Activated CD4-positive, CD25-positive, alpha-beta regulatory T cell treated with anti-CD3 and anti-CD28 coated beads, Interleukin-2, amount 50 U/mL, for 24 hours (primary cell): Measurements from ENCODE around the gene RAX.
A peak's percentile ranks its signal among the peaks of the same experiment; 100 is the strongest.

Experiments used
- ATAC-seq, 2 donors: fragments of 150-1000 bp; cut with Tn5 transposase; one replicate each; pipeline ENCODE4 v1.10.0; 2021; ENCODE audit warnings: mild to moderate bottlenecking in 1 of 2, moderate library complexity in 1 of 2

The RAX gene

GRCh38 chr18:59272891-59273758 is at the start of gene RAX:
Gene RAX (minus strand): TSS chr18:59273454. CDS start chr18:59273206, 248 bp downstream.
- ATAC-seq, result peak; percentile 19 to 42

DNA sequence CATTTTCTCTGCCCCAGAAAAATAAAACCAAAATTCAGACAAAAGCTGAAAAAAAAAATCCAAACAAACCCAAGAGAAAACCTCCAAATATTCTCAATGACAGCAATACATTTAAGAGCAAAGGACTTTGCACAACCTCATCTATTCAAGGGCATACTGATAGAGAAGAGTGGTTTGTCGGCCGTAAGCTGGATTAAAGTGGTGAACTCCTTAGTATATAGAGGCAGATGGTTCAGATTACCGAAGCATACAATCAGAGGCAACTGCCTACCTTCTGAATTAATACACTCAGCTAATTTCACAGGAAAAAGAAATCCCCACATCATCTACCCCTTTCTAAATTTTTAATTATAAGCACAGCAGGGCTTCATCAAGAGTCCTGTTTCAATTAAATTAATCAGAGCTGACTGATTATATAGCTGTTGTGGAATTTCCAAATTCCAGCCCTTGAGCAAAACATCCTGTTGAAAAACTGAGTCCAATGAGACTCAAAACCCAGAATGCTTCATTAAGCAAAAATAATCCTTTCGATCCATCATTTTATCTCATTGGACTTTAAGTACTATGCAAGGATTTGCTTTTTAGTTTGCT is 45.3 kb upstream of the RAX start, which contains the start of gene CPLX4:
Gene CPLX4, minus strand, starts transcription at position 190 of the 591 bp plus-strand sequence. Its CDS starts 187 bp downstream, at position 3.
- ATAC-seq, result no peak

GRCh38 chr18:59311631-59312030 is 38.4 kb upstream of the RAX start:
- no peak for ATAC-seq

DNA sequence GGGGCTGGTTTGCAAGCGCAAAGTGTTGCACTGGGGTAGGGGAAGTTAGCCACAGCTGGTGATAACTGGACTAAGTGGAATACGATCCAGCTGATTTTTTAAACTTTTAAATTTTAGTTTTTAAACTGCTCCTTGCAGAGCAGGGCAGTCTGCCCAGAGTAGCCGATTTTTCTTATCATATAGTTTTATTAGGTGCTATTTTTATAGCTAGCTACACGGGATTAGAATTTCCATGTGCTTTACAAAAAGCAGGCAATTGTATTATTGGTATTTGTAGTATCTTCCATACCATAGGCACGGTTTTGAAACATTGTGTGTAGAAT is 35.6 kb upstream of the RAX start:
- ATAC-seq, result no peak

DNA sequence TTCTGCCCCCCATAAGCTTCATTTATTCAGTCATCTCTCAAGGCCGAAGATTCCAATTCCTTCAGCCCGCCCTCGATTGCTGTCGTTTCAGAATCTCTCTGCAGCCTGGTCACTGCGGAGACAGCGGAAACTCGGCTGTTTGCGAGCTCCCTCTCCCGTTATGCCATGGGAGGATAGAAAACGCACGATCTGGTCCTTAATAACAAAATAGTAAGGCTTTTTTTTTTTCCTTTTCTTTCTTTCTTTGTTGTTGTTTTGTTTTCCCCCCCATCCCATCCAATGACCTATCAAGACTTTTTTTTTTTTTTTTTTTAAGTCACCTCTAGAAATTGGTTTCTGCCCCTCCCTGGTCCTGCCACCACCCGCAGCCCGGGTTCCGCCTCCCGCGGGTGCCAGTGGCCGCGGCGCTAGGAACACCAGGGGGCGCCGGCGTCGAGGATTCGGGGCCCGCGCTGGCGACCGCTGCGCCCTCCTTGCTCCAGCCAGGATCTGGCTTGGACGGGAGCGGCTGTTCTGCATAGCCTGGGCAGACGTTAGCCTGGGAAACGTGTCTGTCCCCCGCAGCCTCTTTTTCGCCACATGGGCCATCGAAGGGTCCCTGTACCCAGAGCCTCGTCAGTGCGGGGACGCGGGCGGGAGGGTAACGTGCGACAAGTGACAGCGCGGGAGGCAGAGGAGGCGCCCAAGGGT is 35.1 kb upstream of the RAX start:
- ATAC-seq, result peak; percentile 80 to 88

GRCh38 chr18:59306640-59307039 is 33.4 kb upstream of the RAX start:
- ATAC-seq, result no peak

DNA sequence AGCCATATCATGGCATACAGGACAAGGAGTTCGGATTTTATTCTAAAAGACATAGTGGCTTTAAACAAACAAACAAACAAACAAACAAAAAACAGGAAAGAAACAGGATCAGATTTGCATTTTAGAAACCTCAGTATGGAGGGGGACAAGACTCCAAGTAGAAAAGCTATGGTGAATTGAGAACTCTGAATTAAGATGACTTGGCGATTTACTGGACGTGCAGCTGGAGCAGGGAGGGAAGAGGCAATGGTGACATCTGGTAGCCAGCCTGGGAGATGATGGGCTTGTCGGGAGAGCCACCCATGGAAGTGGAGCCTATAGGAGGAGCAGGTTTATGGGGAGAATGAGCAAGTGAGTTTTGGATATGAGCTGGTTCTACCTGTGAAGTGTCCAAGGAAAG is 32.0 kb upstream of the RAX start:
- no peak for ATAC-seq

GRCh38 chr18:59303656-59304195 is 30.5 kb upstream of the RAX start:
- no peak for ATAC-seq

- no peak for ATAC-seq
Observed at GRCh38 chr18:59303006-59303405, 29.8 kb upstream of the RAX start.

- no peak for ATAC-seq
Observed at GRCh38 chr18:59301929-59302328, 28.7 kb upstream of the RAX start.

GRCh38 chr18:59300676-59301285 is 27.5 kb upstream of the RAX start:
- peak; percentile 71 to 76 for ATAC-seq

DNA sequence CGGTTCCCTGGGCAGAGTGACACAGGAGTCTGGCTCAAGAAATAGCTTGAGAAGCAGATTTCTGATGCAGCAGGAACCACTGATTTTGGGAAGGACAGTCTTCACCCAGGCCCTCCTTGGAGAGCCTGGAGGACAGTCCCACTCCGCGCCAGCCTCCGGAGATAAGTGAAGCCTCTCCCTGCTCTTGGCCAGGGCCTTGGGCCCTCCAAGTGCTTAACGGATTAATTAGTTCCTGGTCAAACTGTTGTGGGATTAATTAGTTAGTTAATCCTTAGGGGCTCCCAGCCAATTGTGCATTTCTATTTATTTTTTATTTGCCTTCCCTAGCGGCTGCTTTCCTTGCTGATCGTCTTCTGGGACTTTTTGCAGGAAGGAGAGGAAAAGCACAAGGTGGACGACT is 25.6 kb upstream of the RAX start:
- ATAC-seq, result no peak

- ATAC-seq, result no peak
Observed at GRCh38 chr18:59293317-59293716, 20.1 kb upstream of the RAX start.

DNA sequence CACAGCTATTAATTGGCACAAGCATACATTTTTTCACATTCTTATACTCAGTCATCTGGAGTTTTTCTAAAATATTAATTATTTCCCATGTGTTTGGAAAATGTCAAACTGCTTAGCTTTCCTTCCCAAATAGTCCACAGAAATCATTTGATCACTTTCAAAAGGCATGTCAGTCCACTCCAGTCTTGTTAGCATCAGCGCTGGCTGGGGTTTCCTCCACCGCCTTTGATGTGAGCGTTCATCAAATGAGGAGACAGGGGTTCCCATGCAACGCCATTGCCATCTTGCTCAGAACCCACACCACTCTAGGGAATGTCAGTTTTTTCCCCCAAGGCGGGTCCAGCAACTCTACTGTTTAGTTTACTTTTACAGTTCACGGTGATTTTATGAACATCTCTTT is 13.1 kb upstream of the RAX start:
- ATAC-seq, result no peak

- ATAC-seq, result no peak
Observed at GRCh38 chr18:59282341-59282740, 9.1 kb upstream of the RAX start.

DNA sequence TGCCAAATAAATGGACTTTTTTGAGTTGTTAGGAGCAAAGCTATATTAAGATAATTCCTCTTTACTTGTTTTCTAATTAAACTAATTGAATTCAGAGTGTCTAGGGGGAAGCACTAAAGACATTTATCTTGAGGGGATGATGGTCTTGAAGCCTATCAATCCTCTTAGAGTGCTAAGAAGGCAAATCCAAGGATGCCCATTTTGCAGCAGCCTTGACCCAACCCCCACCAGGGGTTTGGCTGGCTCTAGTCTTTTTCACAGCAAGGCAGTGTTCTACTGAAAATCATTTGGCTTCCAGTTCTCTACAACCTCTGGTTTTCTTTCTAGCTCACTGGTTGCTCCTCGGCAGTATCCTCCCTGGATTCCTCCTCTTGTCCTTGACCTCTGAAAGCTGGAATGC is 6.5 kb upstream of the RAX start:
- no peak for ATAC-seq

GRCh38 chr18:59279193-59279592 is 5.9 kb upstream of the RAX start:
- no peak for ATAC-seq

DNA sequence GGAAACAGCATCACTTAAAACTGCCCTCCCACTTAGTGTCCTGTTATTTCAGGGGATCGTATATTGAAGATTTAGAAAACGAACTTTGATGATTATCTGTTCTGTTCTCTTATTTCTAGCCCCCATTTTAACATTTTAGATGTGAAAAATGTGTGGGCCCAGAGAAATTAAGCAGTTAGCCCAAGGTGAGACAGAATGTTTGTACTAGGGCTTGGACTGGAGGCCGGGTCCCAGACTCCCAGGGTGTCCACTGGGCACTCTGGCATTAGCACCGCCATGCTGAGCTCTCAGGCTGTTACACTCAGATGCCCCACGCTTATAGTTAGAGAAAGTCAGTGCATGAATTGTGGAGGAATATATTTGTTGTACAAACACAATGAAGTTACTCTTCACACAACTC is 5.5 kb upstream of the RAX start:
- ATAC-seq, result no peak

GRCh38 chr18:59276047-59276446 is 2.8 kb upstream of the RAX start:
- no peak for ATAC-seq

- ATAC-seq, result no peak
Observed at GRCh38 chr18:59275406-59275949, 2.2 kb upstream of the RAX start.

GRCh38 chr18:59274533-59274928 is 1.3 kb upstream of the RAX start:
- no peak for ATAC-seq

GRCh38 chr18:59273759-59274532 is 692 bp upstream of the RAX start:
- no peak for ATAC-seq
